ENCODE data around the gene MLN.

DNA sequence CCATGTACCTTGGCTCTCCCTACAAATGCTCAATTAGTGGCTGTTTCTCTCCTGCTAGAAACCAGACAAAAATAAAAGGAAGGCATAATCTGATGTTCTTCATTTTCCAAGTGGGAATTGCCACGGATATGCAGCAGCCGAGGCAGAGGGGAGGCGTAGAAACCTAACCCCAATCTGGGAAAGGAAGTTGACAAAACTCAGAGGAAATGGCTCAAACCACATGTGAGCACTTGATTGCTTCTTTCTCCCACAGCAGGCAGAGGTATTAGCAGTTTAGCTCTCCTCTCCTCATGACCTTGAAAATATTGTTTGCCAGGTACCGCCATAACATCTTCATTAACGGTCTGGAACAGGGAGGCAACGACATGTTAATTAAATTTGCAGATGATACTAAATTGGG lies 3.8 kb upstream of the MLN start:
- TF ChIP-seq, protein P1, sequence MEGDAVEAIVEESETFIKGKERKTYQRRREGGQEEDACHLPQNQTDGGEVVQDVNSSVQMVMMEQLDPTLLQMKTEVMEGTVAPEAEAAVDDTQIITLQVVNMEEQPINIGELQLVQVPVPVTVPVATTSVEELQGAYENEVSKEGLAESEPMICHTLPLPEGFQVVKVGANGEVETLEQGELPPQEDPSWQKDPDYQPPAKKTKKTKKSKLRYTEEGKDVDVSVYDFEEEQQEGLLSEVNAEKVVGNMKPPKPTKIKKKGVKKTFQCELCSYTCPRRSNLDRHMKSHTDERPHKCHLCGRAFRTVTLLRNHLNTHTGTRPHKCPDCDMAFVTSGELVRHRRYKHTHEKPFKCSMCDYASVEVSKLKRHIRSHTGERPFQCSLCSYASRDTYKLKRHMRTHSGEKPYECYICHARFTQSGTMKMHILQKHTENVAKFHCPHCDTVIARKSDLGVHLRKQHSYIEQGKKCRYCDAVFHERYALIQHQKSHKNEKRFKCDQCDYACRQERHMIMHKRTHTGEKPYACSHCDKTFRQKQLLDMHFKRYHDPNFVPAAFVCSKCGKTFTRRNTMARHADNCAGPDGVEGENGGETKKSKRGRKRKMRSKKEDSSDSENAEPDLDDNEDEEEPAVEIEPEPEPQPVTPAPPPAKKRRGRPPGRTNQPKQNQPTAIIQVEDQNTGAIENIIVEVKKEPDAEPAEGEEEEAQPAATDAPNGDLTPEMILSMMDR (IDR thresholded peaks at IDR 0.05), result no peak
- no peak for TF ChIP-seq POLR2AphosphoS5 (IDR thresholded peaks at IDR 0.05)

Data from suprapubic skin (tissue), 3 donors.